IPS-18a (cell line): ENCODE data around the gene RASSF7.

Experiments used
- H3K27ac ChIP-seq: one replicate; pipeline ENCODE4 v1.5.1; 2013; ENCODE audit warnings: low read length
- H3K27me3 ChIP-seq: one replicate; pipeline ENCODE4 v1.6.1; 2013; ENCODE audit warnings: mild to moderate bottlenecking, low read length; ENCODE audit not compliant: control insufficient read depth, insufficient read depth
- H3K36me3 ChIP-seq: one replicate; pipeline ENCODE4 v1.6.1; 2013; ENCODE audit warnings: low read depth, low read length; ENCODE audit not compliant: control insufficient read depth
- H3K4me1 ChIP-seq: one replicate; pipeline ENCODE4 v1.6.1; 2013; ENCODE audit warnings: low read depth, low read length; ENCODE audit not compliant: control insufficient read depth
- H3K4me3 ChIP-seq: one replicate; pipeline ENCODE4 v1.5.1; 2013; ENCODE audit warnings: low read length
- H3K9ac ChIP-seq: one replicate; pipeline ENCODE4 v1.6.1; 2013; ENCODE audit warnings: mild to moderate bottlenecking, low read length, moderate library complexity
- H3K9me3 ChIP-seq: one replicate; pipeline ENCODE4 v1.6.1; 2013; ENCODE audit warnings: low read depth, low read length; ENCODE audit not compliant: control insufficient read depth

RASSF7 gene

DNA sequence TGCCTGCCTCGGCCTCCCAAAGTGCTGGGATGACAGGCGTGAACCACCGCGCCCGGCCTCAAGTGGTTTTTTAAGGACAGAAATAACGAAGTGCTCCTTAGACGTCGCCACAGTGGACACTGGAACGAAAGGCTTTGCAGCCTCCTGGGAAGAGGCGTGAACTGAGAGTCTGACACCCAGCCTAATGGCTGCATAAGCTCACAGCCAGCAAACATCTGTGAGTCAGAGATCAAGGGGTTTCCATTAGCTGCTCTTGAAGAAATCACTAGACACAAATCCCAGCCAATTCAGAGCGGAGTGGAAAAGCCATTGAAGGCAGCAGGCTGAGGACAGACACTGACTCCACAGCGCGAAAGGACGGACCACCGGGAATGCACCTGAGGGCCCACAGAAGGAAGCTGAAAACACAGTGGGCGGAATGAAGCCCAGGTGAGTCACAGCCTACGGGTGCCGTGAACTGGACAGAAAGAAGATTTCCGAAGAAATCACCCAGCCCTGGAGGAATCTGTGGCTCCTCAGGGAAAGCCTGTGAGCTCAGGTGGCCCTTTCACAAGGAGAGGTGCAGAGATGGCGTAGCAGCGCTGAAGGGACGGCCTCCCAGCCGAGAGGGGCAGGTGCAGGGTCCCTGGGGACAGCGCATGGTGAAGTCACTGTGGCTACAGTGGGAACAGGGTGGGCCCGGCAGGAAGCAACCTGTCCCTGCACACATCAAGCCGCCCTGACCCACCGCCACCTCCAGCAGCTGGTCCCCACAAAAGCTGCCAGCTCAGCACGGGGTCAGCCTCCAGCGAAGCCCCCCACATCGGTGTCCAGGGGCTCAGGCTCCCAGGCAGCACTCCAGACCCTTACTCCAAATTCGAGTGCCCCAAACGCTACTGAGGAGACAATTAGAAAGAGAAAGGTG lies 11.8 kb upstream of the RASSF7 start:
- Histone ChIP-seq H3K9ac (no peak overlapping the region), H3K27ac (no peak overlapping the region), H3K4me3 (no peak overlapping the region), H3K27me3 (no peaks in the 10 kb centered on the region), H3K36me3 (no peaks in the 10 kb centered on the region), H3K9me3 (no peaks in the 10 kb centered on the region), H3K4me1 (no peaks in the 10 kb centered on the region)

- H3K27ac ChIP-seq: no peak overlapping the region
- no peaks in the 10 kb centered on the region for H3K36me3 ChIP-seq
- no peak overlapping the region for H3K9ac ChIP-seq
- no peaks in the 10 kb centered on the region for H3K4me1 ChIP-seq
- H3K27me3 ChIP-seq: peaks cover under 1% of the 10 kb centered on the region
- H3K4me3 ChIP-seq: no peak overlapping the region
- H3K9me3 ChIP-seq: no peaks in the 10 kb centered on the region
These were observed 10.6 kb upstream of the RASSF7 start for GRCh38 chr11:550021-550745.

DNA sequence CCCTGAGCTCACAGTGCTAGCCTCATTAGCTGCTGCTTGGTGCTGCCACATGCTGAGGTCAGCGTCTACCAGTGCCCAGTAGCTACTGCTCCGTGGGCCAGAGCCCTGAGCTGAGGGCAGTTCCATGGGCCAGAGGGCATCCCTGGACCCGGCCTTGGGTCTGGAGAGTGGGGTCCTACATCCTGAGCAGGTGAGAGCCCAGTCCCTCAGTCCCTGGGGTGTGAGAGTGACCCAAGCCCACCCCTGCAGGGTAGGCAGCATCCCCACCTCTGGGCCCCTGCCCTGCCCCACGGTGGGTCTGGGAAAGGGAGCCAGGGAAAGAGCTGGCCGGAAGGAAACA lies 10.1 kb upstream of the RASSF7 start:
- Histone ChIP-seq H3K9me3 (no peaks in the 10 kb centered on the region), H3K4me3 (no peak overlapping the region), H3K9ac (no peak overlapping the region), H3K27ac (no peak overlapping the region), H3K4me1 (no peaks in the 10 kb centered on the region), H3K27me3 (peaks cover 6% of the 10 kb centered on the region), H3K36me3 (no peaks in the 10 kb centered on the region)

DNA sequence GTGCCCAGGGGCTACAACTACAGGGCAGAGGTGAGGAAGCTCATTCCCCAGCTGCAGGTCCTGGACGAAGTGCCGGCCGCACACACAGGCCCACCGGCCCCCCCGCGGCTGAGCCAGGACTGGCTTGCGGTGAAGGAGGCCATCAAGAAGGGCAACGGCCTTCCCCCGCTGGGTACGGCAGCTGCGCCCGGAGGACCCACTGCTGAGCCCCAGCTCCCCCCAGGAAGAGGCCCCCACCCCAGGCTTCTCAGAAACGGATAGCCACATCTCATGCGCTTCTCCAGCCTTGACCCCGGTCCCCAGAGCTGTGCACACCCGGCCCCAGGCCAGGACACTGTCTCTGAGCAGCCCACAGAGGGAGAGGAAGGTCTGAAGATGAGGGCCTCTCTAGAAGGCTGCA lies 9.6 kb upstream of the RASSF7 start:
- H3K4me1 ChIP-seq: no peaks in the 10 kb centered on the region
- H3K9me3 ChIP-seq: no peaks in the 10 kb centered on the region
- H3K9ac ChIP-seq: no peak overlapping the region
- peaks cover 10% of the 10 kb centered on the region for H3K27me3 ChIP-seq
- no peak overlapping the region for H3K27ac ChIP-seq
- H3K4me3 ChIP-seq: no peak overlapping the region
- no peaks in the 10 kb centered on the region for H3K36me3 ChIP-seq

DNA sequence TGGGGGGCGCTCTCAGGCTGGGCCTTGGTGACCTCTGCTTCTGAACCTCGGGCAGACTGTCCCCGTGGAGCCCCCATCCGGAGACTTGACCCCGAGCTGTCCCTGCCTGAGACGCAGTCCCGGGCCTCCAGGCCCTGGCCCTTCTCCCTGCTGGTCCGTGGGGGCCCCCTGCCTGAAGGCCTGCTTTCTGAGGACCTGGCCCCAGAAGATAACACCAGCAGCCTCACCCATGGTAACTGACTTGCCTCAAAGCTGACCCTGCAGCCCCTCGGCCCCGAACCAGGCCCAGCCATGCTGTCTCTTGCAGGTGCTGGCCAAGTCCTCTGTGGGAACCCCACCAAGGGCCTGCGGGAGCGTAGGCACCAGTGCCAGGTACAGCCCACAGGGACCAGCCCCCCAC lies 9.2 kb upstream of the RASSF7 start:
- H3K4me3 ChIP-seq: no peak overlapping the region
- no peaks in the 10 kb centered on the region for H3K4me1 ChIP-seq
- H3K9ac ChIP-seq: no peak overlapping the region
- peaks cover 14% of the 10 kb centered on the region for H3K27me3 ChIP-seq
- no peaks in the 10 kb centered on the region for H3K36me3 ChIP-seq
- H3K27ac ChIP-seq: no peak overlapping the region
- H3K9me3 ChIP-seq: no peaks in the 10 kb centered on the region

- no peak overlapping the region for H3K27ac ChIP-seq
- H3K9ac ChIP-seq: no peak overlapping the region
- H3K36me3 ChIP-seq: no peaks in the 10 kb centered on the region
- H3K4me3 ChIP-seq: no peak overlapping the region
- H3K27me3 ChIP-seq: peaks cover 32% of the 10 kb centered on the region
- no peaks in the 10 kb centered on the region for H3K9me3 ChIP-seq
- no peaks in the 10 kb centered on the region for H3K4me1 ChIP-seq
These were observed 7.4 kb upstream of the RASSF7 start for GRCh38 chr11:553083-553987.

DNA sequence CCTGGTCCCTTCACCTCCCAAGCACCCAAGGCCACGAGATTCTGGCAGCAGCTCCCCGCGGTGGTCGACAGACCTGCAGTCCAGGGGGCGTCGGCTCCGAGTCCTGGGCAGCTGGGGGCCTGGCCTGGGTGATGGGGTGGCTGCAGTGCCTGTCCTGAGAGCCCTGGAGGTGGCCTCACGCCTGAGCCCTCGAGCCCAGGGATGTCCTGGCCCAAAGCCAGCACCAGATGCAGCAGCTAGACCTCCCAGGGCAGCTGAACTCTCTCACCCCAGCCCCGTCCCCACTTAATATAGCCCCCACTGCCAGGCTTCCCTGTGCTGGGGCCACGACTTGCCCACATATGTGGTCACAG lies 6.8 kb upstream of the RASSF7 start:
- no peaks in the 10 kb centered on the region for H3K4me1 ChIP-seq
- H3K27ac ChIP-seq: no peak overlapping the region
- no peaks in the 10 kb centered on the region for H3K9me3 ChIP-seq
- H3K9ac ChIP-seq: no peak overlapping the region
- H3K36me3 ChIP-seq: no peaks in the 10 kb centered on the region
- no peak overlapping the region for H3K4me3 ChIP-seq
- peaks cover 38% of the 10 kb centered on the region for H3K27me3 ChIP-seq

DNA sequence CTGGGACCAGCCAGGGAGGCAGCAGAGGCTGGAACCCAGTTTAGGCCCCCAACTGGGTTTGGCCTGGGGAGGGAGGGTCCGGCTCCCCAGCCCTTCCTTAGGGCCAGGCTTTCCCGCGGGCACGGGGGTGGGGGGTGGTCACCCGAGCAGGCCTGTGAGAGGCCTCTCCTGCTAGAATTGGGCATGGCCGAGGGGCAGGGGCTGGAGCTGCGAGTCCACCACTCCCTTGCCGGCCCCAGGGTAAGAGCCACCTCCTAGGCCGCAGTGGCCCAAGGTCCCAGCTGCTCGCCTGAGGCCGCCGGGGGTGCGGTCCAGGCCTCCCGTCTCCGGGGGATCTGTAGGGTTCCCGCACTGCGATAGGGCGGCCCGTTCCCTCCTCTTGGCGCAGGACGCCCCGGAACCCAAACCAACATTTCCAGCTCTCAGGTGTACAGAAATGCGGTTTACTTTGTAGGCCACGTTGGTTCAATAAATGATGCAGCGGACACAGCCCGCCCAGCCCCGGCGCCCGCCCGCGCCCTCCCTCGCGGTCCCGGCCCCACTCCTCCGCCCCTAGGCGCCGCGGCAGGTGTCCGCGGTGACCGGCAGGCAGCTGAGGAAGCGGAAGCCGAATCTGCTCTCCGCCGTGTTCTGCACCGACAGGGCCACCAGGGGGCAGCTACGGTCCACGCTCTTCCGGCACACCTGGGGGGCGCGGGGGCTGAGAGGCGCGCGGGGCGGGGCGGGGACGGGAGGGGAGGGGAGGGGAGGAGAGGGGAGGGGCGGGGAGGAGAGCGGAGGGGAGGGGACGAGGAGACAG lies 6.1 kb upstream of the RASSF7 start:
- no peak overlapping the region for H3K27ac ChIP-seq
- no peaks in the 10 kb centered on the region for H3K4me1 ChIP-seq
- no peaks in the 10 kb centered on the region for H3K36me3 ChIP-seq

GRCh38 chr11:555227-555779 lies 5.5 kb upstream of the RASSF7 start:
- Histone ChIP-seq H3K9me3 (no peaks in the 10 kb centered on the region), H3K36me3 (no peaks in the 10 kb centered on the region), H3K27me3 (peaks cover 48% of the 10 kb centered on the region), H3K9ac (no peak overlapping the region), H3K4me1 (peaks cover 5% of the 10 kb centered on the region), H3K4me3 (peak overlapping the region; percentile 49), H3K27ac (no peak overlapping the region)

More for the DNA sequence above, 6.1 kb upstream of the RASSF7 start:
- Histone ChIP-seq H3K9me3 (no peaks in the 10 kb centered on the region), H3K9ac (no peak overlapping the region), H3K27me3 (peaks cover 45% of the 10 kb centered on the region), H3K4me3 (peak overlapping the region; percentile 58)

DNA sequence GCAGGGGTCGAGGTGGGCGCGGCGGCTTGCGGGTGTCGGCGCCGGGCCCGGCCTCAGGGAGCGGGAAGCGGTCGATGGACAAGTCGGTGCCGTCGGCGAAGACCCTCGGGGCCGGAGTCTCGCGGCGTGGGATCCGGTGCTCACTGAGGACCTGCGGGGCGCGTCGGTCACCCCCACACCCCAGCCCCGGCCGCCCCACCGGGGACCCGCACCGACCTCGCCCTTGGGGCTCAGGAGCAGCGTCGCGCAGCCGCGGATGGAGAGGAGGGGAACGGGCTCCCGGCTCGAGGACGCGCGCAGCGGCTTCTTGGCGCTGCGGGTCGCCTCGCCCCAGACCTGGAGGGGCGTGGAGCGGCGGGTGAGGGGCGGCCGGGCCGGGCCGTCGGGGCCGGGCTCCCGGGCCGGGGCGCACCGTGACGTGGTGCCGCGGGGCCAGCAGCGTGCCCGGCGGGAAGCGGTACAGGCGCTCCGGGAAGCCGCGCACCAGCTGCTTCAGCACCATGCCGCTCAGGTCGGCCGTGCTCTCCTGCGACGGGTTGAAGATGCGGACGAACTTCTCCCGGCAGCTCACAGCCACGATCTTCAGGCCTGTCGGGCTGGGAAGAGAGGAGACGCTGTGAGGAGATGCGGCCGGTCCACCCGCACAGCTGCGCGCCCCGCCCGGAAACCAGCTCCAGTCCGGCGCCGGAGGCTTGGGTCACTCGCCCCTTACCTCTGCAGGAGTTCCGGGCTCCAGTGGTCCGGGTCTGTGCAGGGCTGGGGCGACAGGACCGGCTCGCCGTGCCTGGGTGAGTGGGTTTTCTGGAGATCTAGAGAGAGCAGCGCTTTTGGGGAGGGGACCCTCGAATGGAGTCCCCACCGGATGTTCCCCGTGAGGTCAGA lies 4.7 kb upstream of the RASSF7 start:
- Histone ChIP-seq H3K9me3 (no peaks in the 10 kb centered on the region), H3K36me3 (no peaks in the 10 kb centered on the region), H3K9ac (no peak overlapping the region), H3K4me1 (peaks cover 5% of the 10 kb centered on the region), H3K27me3 (peaks cover 48% of the 10 kb centered on the region), H3K27ac (no peak overlapping the region), H3K4me3 (peak overlapping the region; percentile 49)
